ENCODE data around the gene MT3. TPM values are rescaled to one million over a fixed set of nuclear protein-coding genes. Genes with fewer than 3 reads are reported as not detected.

MT3 gene
- total RNA-seq, 2 donors from 2014 or later = not detected

- H3K36me3 Mint-ChIP-seq (ENCODE audit: low read depth) = no peaks in the 10 kb centered on the region
These were observed 43.6 kb downstream of the MT3 start for GRCh38 chr16:56632848-56633365.

DNA sequence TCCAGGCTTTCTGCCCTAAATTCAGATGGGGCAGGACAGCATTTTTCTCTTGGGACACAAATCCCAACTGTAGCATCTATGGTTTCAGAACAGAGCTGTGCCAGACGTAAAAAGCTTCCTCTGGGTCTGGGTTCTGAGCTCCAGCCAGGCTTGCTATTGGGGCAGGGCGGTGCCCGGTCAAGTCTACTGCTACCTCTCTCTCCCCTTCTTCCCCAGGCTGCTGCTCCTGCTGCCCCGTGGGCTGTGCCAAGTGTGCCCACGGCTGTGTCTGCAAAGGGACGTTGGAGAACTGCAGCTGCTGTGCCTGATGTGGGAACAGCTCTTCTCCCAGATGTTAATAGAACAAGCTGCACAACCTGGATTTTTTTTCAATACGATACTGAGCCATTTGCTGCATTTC is 44.2 kb downstream of the MT3 start:
- DNase-seq = no peak
- WGBS, 2 experiments (ENCODE audit: insufficient coverage in 1 of 2, insufficient read length in 1 of 2) = 47 to 67% methylated on average over 5 to 7 of the region's 7 CpGs
- no peaks in the 10 kb centered on the region for H3K4me1 ChIP-seq (ENCODE audit: control insufficient read depth, insufficient read depth, low read length)
- peaks cover 100% of the 10 kb centered on the region for H3K27me3 Mint-ChIP-seq (ENCODE audit: insufficient read depth)
- H3K36me3 ChIP-seq (ENCODE audit: control insufficient read depth, insufficient read depth, low read length) = no peaks in the 10 kb centered on the region
- no peak overlapping the region for H3K27ac Mint-ChIP-seq
- no peak overlapping the region for H3K4me3 ChIP-seq (ENCODE audit: low read length)
- TF ChIP-seq, protein P1, sequence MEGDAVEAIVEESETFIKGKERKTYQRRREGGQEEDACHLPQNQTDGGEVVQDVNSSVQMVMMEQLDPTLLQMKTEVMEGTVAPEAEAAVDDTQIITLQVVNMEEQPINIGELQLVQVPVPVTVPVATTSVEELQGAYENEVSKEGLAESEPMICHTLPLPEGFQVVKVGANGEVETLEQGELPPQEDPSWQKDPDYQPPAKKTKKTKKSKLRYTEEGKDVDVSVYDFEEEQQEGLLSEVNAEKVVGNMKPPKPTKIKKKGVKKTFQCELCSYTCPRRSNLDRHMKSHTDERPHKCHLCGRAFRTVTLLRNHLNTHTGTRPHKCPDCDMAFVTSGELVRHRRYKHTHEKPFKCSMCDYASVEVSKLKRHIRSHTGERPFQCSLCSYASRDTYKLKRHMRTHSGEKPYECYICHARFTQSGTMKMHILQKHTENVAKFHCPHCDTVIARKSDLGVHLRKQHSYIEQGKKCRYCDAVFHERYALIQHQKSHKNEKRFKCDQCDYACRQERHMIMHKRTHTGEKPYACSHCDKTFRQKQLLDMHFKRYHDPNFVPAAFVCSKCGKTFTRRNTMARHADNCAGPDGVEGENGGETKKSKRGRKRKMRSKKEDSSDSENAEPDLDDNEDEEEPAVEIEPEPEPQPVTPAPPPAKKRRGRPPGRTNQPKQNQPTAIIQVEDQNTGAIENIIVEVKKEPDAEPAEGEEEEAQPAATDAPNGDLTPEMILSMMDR (conservative IDR thresholded peaks at IDR 0.05) = no peak
- no peak overlapping the region for H3K4me3 Mint-ChIP-seq
- H3K36me3 Mint-ChIP-seq (ENCODE audit: low read depth) = no peaks in the 10 kb centered on the region
- H3K9me3 Mint-ChIP-seq = no peaks in the 10 kb centered on the region
- H3K4me1 Mint-ChIP-seq = peaks cover 18% of the 10 kb centered on the region
- peaks cover 100% of the 10 kb centered on the region for H3K27me3 ChIP-seq (ENCODE audit: control insufficient read depth, insufficient read depth, low read length, poor library complexity, severe bottlenecking)
- no peaks in the 10 kb centered on the region for H3K9me3 ChIP-seq (ENCODE audit: control insufficient read depth, low read length)
- H3K27ac ChIP-seq (ENCODE audit: low read depth, low read length) = no peak overlapping the region
- H3K9ac ChIP-seq (ENCODE audit: extremely low read depth, low read length, poor library complexity, severe bottlenecking) = no peak overlapping the region

More at GRCh38 chr16:56632848-56633365, 43.6 kb downstream of the MT3 start:
- WGBS, 2 experiments (ENCODE audit: insufficient coverage in 1 of 2, insufficient read length in 1 of 2) = 17 to 19% methylated on average over 2 to 6 of the region's 6 CpGs
- Histone ChIP-seq H3K9ac (ENCODE audit: extremely low read depth, low read length, poor library complexity, severe bottlenecking) (no peak overlapping the region), H3K36me3 (ENCODE audit: control insufficient read depth, insufficient read depth, low read length) (no peaks in the 10 kb centered on the region), H3K4me3 (ENCODE audit: low read length) (peak overlapping the region; percentile 67), H3K27me3 (ENCODE audit: control insufficient read depth, insufficient read depth, low read length, poor library complexity, severe bottlenecking) (peaks cover 99% of the 10 kb centered on the region), H3K9me3 (ENCODE audit: control insufficient read depth, low read length) (no peaks in the 10 kb centered on the region), H3K4me1 (ENCODE audit: control insufficient read depth, insufficient read depth, low read length) (no peaks in the 10 kb centered on the region), H3K27ac (ENCODE audit: low read depth, low read length) (no peak overlapping the region)
- Mint-ChIP-seq H3K4me3 (peak overlapping the region; percentile 50), H3K27me3 (ENCODE audit: insufficient read depth) (peaks cover 98% of the 10 kb centered on the region), H3K4me1 (peaks cover 15% of the 10 kb centered on the region), H3K27ac (no peak overlapping the region), H3K9me3 (no peaks in the 10 kb centered on the region)
- TF ChIP-seq, protein P1 (conservative IDR thresholded peaks at IDR 0.05) = no peak
- DNase-seq = no peak

- Mint-ChIP-seq H3K27me3 (ENCODE audit: insufficient read depth) (peaks cover 100% of the 10 kb centered on the region), H3K9me3 (no peaks in the 10 kb centered on the region), H3K4me1 (peaks cover 18% of the 10 kb centered on the region), H3K36me3 (ENCODE audit: low read depth) (no peaks in the 10 kb centered on the region), H3K27ac (no peak overlapping the region), H3K4me3 (peak overlapping the region; percentile 43)
- DNase-seq = peak; percentile 73
- Histone ChIP-seq H3K4me3 (ENCODE audit: low read length) (peak overlapping the region; percentile 35), H3K27me3 (ENCODE audit: control insufficient read depth, insufficient read depth, low read length, poor library complexity, severe bottlenecking) (peaks cover 100% of the 10 kb centered on the region), H3K4me1 (ENCODE audit: control insufficient read depth, insufficient read depth, low read length) (no peaks in the 10 kb centered on the region), H3K27ac (ENCODE audit: low read depth, low read length) (no peak overlapping the region), H3K36me3 (ENCODE audit: control insufficient read depth, insufficient read depth, low read length) (no peaks in the 10 kb centered on the region), H3K9me3 (ENCODE audit: control insufficient read depth, low read length) (no peaks in the 10 kb centered on the region), H3K9ac (ENCODE audit: extremely low read depth, low read length, poor library complexity, severe bottlenecking) (no peak overlapping the region)
- TF ChIP-seq, protein P1 (conservative IDR thresholded peaks at IDR 0.05) = no peak
- WGBS, 2 experiments (ENCODE audit: insufficient coverage in 1 of 2, insufficient read length in 1 of 2) = 3 to 5% methylated on average over 30 to 47 of the region's 47 CpGs
These were observed 45.5 kb downstream of the MT3 start for GRCh38 chr16:56634715-56635440.

Measured in endodermal cell (in vitro differentiated cells).